NCI-H1048 (cell line): ENCODE measurements around the gene HOXA13.

ENCODE experiments used
- DNase-seq: peaks from one replicate; lab custom pipeline; 2025; lab: John Stamatoyannopoulos, UW

The HOXA13 gene

DNA sequence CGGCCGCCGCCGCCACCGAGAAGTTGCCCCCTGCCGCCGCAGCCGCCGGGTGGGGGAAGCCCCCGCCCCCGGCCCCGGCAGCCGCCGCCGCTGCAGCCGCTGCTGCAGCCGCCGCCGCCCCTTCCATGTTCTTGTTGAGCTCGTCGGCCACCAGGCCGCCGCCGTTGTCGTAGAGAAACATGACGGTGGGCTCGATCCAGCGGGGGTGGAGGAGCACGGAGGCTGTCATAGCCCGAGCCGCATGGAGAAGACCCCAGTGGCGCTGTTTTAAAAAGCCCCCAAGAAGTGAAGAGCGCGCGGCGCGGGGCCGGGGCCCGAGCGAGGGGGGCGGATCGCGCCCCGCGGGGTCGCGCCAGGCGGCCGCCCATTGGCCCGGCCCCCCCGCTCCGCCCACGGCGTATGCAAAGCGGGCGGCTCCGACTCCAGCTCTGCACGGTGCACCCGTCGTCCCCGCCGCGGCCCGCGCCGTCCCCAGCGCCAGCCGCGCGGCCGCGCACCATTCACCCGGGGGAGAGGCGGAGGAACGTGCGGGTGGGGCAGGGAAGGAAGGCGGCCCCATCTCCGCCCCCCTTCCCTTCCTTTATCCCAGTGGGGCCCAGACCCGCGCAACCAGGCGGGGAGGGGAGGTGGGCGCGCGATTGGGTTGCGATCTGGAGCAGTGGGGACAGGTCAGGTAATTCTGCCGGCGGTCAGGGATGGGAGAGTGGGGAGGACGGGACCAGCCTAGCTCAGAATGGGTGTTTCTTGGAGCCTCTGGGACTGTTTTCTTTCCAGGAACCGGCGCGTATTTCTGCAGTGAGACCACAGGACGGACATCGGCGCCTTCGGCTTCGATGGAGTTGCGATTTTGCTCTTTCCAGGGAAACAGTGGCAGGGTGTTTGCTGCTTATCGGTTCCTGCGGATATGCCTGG lies at the start of gene HOXA13:
Gene HOXA13, minus strand, starts transcription at position 243 of the 912 bp plus-strand sequence. Its CDS starts 14 bp downstream, at position 229.
- DNase-seq: peak; percentile 36

DNA sequence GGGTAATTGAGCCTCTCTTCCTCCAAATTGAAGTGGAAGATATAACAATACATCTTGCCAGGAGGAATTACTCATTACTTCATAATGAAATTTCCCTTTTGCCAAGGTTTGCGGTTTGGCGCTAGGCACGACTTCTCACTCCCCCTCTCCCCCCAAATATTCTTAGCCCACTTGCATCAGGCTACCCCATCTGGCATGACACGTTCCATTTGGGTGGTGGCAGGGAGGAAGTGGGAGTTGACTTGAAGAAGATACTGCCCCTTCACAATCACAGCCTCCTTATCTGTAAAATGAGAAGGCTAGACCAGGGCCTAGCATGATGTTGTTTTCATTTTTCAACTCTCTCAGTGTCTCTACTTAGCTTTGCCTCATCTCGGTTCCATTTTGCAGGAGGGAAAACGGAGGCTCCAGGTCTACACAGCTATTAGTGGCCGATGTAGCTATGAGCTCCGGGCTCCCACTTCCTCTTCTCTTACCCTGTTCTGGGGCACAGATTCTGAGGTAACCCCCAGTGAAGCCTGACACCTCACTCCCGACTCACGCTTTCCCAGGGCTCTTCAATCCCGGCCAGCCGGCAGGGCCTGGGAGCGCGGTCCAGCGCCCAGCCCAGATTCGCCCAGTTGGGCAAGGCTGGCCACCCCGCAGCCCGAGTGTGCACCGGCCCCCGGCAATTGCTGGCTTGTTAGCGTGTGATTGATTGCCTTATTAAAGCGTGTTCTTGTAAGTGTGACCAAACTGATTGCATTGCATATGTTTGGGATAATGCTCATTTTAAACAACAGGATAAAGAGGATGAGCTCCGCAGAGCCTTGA lies 49.2 kb upstream of the HOXA13 start:
- no peak for DNase-seq

DNA sequence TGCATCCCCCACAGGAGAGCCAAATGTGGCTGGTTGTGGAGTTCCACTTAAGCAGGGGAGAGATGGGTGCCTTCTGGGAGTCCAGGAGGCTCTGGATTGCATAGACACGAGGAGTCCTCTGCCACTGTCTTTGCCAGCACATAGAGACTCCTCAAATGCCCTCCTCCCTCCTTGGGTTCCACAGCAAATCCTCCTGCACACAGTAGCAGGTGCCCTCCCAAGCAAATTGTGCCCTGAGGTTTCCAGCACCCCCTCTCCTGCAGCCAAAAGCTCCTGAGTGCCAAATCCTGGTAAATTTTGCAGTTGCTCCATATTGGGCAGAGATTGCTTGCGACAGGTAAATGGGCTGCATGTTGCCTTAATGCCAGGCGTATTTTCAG lies 48.5 kb upstream of the HOXA13 start:
- DNase-seq: no peak

DNA sequence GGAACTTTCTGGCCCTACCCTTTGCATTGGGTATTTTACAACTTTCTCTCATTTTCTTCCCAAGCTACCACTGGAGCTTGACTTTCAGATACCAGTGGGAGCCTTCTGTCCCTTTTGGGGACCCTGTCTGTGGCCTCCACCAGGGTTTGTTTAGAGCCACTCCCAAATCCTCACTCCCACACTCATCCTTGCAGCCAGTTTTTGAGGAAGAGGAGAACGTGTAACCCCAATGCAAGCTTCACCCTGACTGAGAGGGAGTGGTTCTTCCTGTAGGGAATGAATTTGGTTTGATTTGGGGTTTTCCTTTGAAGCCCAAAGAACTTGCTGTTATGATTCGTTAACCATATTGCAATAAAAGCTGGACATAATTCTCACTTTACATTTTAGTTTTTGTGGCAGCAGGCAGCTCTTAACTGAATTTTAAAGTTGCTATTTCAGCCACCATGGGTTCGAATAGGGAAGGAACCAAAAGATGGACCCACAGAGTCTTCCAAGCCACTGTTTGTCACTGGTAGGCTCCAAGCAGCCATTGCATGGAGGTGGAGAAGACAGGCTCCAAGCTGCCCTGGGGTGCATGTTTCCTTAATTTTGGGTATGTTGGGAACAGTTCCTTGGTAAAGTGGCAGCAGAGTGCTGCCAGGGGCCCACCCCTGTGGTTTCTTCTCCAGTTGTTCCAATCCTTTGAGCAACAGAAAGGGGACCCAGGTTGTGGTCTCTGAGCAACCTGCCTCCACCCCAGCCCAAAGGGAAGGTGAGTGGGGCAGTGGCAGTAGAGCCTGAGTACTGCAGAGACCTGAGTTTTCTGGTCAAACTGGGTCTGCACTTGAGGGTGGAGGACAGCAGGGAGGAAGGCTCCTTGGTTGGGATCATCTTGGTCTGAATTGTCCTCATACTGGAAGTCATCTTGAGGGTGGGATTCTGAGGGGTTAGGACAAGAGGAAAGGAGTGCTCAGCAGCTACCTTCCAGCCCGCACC lies 47.8 kb upstream of the HOXA13 start:
- no peak for DNase-seq

DNA sequence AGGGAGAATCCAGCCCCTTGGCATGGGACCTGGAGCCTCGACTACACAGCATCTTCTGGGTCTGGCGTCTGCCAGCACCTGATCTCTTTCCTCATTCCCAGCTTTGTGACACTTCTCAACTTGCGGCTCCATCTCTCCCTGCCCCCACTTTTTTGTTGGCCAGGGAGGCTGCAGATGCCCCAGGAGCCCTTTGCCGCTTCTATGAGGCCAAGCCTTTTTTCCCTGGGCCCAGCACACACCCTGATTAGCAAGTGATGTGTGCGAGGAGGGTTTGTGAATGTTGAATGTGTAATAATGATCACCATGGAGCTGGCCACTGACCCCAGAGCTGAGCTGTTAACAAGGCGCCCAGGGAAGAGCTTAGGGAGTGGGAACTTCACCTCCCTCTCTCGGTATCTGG lies 47.1 kb upstream of the HOXA13 start:
- no peak for DNase-seq

DNA sequence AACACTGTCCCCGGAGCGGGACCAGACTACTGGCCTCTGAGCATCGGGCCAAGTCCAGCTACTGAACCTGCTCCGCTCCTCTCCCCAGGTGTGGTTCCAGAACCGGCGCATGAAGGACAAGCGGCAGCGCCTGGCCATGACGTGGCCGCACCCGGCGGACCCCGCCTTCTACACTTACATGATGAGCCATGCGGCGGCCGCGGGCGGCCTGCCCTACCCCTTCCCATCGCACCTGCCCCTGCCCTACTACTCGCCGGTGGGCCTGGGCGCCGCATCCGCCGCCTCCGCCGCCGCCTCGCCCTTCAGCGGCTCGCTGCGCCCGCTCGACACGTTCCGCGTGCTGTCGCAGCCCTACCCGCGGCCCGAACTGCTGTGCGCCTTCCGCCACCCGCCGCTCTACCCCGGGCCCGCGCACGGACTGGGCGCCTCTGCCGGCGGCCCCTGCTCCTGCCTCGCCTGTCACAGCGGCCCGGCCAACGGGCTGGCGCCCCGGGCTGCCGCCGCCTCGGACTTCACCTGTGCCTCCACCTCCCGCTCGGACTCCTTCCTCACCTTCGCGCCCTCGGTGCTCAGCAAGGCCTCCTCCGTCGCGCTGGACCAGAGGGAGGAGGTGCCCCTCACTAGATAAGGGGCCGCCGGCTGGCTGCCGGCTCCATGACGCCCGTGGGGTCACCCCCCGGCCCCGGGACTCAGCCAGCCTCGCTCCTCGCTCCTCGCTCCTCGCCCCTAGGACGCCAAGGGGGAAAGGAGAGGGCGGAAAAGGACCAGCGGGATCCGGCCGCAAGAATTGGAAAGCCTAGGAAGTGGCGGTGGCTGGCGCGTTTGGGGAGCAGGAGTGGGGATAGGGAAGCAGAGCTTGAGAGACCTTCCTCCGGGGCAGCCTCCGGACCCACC lies 46.2 kb upstream of the HOXA13 start:
- DNase-seq: no peak

DNA sequence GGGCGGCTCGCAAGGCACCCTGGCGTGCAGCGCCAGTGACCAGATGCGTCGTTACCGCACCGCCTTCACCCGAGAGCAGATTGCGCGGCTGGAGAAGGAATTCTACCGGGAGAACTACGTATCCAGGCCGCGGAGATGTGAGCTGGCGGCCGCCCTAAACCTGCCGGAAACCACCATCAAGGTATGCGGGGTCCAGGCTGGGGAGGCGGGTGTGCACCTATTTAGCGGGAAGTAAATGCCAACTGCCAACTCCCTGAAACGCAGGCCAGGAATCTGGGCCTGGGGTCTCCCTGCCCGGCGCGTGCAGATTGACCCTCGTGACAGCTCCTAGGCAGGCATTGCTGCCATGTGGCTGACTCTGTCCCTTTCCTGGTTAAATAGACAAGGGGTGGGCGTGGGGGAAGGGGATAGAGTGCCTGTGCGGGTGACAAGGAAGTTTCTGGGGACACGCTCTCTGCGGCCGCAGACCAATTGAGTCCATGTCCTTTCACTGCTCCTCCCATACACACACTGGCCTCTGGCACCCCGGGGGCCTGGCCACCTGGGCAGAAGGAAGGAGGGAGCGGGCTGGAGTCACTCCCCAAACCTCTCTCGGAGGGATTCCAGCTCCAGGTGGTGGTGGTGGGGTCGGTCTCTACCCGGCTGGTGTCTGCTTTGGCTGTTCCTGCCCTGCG lies 45.4 kb upstream of the HOXA13 start:
- DNase-seq: no peak

DNA sequence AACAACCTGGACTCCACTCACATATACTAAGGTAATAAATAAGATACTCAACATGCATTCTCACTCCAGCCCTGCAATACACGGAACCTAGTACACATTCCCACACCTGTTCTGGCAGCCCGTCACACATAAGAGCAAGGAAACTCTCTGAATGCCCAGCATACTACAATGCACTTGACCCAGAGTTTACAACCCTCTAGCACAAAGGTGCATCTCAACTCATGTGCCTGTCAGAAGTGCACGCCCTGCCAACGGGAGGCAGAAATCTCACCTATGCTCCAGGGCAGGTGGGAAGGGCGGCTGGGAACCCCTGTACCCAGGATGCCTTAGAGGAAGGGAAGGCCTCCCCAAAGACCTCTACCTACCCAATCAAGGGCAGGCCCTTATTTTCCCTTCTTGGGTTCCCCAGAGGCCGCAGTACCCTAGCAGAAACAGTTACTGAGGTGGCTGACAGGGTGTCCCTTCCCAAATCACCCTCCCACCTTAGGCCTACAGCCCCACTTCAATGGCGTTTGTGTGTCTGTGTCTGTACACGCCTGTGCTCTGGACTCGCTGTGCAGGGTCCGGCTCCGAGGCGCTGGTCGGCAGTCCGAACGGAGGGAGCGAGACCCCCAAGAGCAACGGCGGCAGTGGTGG lies 44.7 kb upstream of the HOXA13 start:
- DNase-seq: no peak

DNA sequence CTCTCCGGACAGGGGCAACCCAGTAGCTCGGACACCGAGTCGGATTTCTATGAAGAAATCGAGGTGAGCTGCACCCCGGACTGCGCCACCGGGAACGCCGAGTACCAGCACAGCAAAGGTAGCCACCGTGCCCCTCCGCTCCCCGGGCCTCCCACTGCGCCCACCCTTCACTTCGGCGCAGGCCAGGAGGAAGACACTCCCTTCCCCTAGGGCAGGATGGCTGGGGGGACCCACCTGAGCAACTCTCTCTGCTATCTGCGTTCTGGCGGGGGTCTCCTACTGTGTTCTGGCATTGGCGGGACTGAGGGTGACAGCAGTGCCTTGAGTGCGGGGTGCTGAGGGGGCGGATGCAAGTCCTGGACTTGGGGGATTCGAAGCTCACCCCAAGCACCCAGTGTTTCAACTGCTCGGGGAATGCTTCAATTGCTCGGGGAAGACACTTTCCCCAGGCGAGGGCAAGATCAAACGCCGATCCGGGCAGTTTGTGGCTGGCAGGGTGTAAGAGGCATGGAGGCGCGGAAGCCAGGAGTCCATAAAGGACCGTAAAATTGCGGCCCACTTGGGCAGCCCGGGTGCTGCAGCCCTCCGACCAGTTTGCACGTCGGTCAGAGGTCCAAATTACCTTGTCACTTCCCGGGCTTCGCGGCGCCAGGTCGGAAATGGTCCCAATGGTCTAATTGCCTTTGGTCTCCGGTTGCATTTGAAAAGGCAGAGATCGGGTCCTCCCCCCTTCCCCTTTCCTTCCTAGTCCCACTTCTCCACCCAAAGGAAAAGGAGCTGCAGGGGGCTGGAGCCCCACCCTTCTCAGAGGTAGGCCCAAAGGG lies 43.7 kb upstream of the HOXA13 start:
- DNase-seq: no peak

DNA sequence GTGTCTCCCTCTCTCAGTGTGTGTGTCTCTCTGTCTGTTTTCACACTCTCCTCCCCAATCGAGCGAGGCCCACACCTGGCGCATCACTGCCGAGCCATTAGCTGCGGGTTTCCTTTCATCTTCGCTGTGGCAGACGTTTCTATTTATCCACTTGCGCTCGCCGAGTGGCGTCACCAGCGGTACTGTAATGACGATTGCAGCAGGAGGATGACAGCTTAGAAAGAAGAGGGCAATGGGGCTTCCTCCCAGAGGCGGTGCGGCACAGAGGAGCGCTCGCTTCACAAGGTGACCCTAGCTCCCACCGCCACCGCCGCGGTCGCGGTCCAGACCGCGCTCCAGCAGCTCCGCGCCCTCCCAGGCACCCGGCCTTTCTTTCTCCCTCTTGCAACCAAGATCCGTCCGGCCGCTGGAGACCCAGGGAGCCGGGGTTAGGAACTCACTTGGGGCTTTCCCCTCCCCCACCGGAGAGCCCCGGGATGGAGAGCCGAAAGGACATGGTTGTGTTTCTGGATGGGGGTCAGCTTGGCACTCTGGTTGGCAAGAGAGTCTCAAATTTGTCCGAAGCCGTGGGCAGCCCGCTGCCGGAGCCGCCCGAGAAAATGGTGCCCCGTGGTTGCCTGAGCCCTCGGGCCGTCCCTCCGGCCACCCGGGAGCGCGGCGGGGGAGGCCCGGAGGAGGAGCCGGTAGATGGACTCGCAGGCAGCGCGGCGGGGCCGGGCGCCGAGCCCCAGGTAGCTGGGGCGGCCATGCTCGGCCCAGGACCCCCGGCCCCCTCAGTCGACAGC lies 42.9 kb upstream of the HOXA13 start, which contains the start of gene EVX1:
Gene EVX1, plus strand, starts transcription at position 248 of the 785 bp plus-strand sequence. Its CDS starts 229 bp downstream, at position 477.
- no peak for DNase-seq

DNA sequence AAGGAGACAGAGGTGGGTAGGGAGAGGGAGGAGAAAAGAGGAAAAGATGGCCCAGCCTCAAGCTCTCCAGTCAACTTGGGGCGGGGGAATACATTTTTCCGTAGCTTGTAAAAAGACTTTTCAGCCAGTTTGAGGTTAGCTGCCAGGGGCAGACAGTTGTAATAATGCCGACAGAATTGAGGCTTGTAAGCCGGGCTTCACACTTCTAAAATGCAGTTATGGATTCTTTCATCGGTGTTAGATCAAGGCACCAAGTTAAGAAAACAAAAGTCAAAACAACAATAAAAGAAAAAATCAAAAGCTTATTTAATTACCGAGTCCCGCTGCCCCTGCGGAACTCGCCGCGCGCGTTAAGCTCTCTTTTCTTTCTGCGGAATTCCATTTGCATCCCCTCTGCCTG lies 42.3 kb upstream of the HOXA13 start:
- DNase-seq: no peak

DNA sequence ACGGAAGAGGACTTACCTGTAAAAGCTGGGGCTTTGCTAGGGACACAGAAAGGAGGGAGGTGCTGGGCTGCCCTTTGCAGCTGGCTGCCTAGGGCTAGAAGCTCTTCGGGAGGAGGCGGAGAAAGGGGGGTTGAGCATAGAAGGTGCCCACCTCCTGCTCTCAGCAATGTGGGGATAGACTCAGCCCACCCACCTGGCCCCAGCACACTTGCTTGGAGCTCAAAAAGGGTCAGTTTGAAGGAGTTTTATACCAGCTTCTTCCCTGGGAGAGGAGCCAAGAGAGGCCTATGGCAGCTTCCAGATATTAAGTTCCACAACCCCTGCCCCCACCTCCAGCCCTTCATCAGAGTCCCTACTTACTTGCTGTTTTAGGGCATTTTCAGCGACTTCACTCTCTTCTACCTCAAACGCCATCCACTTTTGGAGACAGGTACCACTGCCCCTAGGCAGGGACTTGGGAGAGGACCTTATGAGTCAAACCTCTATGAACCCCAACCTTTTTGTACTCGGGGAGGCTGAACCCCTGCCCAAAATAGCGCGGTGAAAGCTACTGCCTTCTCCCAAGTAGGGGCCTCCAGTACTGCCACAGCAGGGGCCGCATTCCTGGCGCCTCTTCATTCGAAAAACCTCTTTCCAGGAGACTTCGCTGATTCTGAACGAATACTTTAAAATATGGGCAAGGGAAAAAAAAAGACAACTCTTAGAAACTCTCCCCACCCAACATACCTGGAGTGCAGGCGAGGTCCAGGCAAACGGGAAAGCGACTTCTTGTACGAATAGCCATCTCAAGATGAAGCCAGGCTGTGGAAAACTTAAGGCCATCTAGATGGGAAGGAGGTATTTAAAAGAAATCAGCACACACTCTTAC lies 41.5 kb upstream of the HOXA13 start:
- no peak for DNase-seq

DNA sequence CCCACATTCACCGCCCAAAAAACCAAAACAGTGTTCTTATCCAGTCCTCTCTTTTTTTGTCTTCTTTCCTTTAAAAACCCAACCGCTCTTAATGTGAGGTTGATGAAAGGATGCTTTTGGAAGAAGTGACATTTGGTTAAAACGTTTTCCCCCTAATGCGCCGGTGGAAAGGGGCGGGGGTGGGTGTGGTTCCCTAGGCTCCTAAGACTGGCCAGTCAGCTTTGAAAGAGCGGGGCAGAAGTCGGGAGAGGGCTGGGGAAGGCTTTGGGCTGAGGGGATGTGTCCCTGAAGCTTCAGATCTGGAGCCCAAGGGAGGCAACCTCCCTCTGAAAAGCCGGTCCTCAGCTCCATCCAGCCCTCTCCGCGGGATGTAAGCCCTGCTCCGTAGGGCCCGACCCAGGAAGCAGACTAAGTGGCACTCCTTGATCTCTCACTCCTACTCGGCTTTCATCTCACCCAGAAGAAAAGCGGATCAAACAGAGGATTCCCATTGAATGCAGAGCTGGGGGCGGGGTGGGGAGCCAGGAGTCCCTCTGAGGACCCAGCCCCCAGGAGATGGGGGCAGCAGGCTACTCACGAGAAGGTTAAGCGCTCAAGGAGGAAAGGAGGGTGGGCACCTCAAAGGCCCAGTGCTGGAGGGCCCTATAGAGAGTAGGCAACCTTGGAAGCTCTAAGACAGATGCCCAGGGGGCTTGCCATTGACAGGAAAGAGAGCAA lies 40.3 kb upstream of the HOXA13 start:
- no peak for DNase-seq

DNA sequence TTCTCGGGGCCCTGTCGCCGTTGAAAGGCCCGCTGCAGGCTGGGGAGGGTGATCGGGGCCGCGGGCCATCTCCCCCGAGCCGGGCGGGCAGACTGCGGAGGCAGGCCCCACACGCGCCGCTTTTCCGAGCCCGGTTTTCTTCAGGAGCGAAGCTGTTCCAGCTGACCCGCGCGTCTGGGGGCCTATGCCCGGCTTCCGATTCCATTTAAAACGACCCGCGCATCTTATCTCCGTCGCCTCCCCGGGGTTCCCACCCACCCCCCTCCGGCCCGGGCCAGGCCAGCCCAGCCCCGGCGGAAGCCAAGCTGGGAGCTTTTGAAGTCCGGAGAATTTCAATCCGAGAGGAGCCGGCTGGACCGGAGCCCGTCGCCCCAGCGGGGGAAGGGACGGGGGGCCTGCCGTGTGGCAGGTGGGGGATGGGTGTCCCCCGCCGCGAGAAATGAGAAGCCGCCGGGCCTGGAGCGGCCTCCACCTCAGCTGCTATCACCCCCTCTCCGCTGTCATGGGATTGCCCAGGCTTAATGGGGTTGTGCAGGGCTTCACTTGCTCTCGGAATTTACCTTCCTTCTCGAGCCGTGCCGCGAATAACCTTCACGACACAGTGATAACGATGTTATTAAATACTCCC lies 39.6 kb upstream of the HOXA13 start:
- no peak for DNase-seq

DNA sequence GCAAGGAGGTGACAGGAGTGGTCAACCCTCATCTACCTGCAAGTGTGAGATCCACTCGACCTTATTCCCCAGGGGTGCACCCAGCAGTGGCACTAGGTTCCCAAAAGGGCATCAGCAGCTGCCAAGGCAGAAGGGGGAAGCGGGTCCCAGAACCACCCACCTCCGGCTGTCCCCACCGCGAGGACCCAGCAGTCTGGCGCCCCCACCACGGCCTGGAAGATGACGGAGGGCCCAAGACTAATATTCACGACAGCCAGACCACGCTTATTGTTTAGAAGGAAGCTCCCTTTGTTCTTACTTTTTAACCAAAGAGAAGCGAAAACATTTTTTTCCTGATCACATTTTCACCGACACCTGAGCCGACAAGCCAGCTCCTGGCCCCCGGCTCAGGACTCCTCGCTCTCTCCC lies 39.1 kb upstream of the HOXA13 start:
- DNase-seq: no peak
